Stimulated activated CD8-positive, alpha-beta memory T cell treated with anti-CD3 and anti-CD28 coated beads, Interleukin-12 subunit alpha, Interleukin-12 subunit beta, amount 100 ng/mL, for 24 hours (primary cell): ENCODE data around the gene LAMC2.

Experiments
- DNase-seq: peaks from one replicate; pipeline ENCODE4 v3.0.0-alpha.2; 2020; ENCODE audit errors: extremely low read depth

Gene LAMC2

DNA sequence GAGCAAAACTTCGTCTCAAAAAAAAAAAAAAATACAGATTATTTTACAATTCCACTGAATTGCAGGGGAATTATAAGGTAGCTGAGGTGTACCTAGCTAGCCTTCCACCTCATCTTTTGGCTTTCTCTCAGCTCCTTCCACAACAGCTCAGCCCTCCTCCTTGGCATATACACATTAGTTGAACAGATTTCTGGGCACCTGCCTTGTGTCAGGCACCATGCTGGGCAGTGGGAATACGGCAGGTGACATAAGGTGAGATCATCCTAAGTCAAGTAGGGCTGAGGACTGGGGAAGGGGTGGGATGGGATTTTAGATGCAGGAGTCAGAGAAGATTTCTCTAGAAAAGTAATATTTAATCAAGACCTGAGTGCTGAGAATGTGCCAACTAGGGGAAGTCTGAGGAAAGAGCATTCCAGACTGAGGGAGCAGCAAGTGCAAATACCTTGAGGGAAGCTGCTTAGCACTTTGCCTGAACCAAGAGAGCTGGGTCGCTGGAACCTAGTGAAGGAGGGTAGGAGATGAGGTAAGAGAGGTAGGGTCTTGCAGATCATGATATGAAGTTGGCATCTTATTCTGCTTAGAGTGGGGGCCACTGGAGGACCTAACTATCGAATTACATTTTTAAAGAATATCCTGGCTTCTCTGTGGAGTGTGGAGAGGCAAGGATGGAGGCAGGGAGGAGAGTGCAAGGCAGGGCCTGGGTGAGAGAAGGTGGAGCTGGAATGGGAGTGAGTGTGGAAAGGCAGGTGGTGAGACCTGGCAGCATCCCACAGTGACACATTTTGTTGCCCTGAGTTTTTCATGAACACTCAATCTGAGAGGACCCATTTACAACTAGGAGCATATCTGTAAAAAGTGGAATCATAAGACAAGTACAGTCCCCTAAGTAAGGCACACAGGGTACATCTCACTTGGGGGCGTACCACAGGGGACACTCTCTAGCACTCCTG, 28.2 kb downstream of the LAMC2 start:
- DNase-seq: no peak

DNA sequence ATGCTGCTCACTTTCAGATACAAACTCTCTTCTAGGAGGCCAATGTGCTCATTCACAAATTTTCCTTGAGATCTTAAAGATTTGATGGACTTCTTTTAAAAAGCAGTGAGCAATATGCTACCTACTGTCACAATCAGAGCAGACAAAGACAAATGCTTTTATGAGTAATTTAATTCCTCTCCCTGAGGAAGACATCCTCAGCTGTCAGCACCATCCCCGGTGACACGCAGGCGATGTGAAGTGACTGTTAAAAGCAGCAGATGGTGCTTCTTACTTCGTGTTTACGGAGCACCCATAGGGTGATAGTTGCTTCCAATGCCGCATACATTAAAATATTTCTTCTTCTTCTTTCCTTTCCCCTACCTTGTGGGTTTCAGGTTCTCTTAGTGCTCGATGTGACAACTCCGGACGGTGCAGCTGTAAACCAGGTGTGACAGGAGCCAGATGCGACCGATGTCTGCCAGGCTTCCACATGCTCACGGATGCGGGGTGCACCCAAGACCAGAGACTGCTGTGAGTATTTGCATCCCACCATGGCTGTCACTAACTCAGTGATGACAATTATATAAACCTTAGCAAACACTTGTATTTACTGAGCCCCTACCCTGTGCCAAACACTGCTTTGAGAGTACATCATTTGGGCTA, 29.1 kb downstream of the LAMC2 start:
- DNase-seq: no peak

DNA sequence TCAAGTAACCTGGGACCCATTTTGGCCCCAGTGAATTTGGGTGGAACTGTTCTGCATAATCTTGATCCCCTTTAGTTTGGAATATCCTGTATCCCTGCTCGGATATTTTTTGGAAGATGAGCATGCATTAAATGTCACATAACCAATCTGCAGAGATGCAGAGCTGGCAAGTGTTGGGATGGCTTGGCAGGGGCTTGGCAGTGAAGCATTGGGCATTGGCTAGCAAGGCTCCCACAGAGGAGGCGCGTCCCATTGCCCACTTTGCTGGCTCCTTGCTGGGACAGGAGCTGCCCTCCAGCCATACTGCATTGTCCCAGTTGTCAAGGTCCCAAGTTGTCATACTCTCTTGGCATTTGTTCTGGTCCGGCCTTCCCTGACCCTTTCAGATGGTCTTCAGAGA, 29.9 kb downstream of the LAMC2 start:
- DNase-seq: no peak

DNA sequence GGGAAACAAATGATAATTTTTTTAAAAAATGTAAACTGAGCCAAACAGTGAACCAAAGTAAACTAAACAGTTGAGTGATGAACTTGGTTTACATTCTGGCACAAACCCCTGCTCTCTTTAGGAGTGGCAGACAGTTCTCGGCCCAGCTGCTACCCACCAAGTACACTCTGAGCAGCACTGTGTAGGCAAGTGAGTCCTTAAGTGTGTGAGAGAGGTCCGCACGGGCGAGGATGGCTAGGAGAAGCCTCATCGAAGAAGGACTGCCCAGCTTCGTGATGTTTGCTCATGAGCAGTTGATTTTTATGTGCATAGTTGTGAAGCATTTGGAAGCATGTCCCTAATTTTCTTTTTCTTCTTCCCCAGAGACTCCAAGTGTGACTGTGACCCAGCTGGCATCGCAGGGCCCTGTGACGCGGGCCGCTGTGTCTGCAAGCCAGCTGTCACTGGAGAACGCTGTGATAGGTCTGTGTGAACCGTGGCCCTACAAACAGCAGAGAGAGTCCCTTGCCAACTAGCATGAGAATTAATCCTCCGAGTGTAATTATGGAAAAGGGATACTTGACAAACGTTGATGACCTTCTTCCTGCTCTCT, 32.1 kb downstream of the LAMC2 start:
- no peak for DNase-seq

DNA sequence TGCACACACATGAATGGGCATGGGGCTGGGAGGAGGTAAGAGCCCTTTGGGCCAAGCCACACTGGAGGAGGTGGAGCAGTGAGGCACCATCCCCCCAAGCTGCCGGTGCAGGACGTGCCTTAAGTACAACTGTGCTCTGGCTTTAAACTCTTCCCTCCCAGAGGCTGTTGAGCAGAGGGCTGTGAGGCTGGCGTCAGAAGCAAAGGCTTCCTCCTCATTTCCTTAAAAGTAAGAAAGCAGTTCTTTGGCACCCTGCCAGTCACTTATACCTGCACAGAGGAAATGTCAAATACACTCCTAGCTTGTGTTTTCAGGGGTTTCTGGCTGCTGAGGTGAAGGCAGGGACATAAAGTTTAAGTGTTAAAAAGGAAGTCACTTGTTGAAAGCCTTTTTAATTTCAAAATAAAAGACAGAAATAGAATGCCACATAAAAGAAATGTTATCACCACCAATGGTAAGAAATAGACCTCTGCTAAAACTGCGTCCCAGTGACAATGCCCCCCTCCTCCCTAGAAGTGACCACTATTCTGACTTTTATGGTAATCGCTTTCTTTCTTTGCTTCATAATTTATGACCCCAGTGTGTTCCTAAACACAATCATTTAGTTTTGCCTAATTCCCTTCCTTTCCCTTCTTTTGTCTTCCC, 33.0 kb downstream of the LAMC2 start:
- no peak for DNase-seq

DNA sequence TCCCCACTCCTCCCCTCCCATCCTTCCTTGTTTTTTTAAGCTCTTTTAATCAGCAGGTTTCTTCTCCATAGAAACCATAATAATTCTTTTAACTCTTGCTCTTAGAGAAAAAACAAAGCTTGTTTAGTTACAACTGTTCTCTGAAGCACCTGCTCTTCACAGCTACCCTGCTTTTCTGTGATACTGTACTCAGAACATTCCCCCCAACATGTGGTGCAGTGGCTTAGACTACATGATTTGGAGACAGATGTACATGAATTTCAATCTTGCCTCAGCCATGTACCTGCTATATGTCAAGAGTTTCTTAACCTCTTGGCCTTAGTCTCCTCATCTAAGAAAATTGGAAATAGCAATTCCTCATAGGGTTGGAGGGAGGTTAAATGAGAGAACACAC, 33.5 kb downstream of the LAMC2 start:
- DNase-seq: no peak

DNA sequence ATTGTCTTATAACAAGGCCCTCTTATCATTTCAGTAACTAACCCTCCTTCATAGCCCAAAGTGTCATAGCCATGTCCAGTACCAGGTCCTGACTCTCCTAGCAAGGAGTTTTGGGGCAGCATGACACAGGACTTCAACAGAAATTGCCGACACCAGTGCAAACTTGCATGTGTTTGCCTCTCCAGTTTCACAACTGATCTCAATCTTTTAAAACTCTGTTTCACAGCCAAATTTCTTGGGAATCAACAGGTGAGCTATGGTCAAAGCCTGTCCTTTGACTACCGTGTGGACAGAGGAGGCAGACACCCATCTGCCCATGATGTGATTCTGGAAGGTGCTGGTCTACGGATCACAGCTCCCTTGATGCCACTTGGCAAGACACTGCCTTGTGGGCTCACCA, 36.8 kb downstream of the LAMC2 start:
- no peak for DNase-seq

DNA sequence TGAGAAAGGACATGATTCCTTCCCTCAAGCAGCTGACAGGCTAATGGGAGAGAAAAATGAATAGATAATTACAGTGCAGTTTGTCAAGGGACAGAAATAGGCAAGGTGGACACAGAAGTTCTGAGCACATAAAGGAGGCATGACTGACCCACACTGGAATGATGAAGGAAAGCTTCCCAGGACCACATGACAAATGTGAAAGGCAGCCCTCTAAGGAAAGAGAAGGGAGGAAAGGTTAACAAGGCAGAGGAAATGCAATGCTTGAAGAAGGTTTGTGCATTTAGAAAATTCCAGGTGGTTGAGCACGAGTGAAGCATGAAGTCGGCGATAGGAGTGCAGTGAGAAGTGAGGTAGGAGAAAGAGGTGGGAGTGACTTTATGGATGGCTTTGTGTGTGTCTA, 37.4 kb downstream of the LAMC2 start:
- no peak for DNase-seq

DNA sequence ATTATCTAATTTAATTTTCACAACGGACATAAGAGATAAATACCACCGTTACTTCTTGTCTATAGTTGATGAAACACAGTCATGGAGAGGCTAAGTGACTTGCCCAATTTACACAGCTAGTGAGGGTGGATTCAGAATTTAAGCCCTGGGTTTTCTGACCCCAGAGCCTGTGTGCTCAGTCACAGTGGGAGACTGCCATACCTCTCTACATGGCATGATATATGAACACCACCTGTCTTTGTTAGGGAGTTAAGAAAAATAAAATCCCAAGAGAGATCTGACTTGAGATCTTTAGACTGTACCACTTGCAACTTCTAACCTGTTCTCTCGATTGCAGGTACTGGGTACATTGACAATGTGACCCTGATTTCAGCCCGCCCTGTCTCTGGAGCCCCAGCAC, 40.3 kb downstream of the LAMC2 start:
- DNase-seq: no peak

DNA sequence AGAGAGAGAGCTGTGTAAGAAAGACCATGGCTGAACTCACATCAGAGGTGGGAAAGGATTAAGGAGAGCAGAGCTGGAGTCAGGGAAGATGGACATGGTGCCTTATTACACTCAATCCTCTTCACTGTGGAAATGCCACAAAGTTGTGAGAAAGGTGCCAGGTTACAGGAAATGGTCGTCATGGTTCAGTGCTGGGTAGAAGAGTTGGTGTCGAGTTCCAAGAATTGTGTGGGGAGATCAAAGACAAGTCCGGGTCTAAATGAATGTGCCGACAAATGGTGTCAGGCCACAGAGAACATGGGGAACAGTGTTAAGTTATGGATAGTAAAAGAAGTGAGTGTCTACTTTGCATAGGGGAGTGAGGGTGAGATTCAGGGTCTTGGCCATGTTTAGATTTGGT, 40.9 kb downstream of the LAMC2 start:
- DNase-seq: no peak

DNA sequence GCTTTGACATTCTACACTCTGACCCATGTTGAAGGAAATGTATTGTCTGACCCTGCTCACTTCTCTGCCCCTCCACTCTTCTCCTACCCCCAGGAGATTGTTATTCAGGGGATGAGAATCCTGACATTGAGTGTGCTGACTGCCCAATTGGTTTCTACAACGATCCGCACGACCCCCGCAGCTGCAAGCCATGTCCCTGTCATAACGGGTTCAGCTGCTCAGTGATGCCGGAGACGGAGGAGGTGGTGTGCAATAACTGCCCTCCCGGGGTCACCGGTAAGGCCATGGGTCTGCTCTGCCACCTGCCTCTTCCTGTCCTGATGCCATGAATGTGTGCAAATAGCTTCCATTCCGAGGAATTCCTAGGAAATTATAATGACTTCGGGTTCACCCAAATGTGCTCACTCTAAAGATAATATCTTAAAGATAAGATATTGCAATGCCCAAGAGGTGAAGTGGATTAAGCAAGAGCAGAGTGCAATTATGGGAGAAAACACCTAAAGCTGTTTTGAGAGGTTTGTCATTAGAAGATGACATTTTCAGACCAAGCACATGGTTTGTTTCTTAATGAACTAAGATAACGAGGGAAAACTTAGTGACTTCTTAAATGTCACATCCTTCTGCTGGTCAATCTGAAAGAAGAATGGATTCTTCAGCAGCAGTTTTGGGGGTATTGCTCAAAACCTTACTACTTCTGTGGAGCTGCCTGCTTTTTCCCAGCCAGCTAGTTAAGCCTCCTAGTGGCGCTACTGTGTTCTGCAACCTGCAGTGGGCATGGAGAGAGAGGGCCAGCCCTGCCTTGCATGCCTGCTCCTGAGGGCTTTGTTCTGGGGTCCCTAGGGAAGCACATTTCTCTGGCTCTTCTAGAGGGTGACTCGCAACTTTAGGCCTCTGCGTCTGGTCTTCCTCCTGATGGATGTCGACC, 41.6 kb downstream of the LAMC2 start:
- DNase-seq: no peak

DNA sequence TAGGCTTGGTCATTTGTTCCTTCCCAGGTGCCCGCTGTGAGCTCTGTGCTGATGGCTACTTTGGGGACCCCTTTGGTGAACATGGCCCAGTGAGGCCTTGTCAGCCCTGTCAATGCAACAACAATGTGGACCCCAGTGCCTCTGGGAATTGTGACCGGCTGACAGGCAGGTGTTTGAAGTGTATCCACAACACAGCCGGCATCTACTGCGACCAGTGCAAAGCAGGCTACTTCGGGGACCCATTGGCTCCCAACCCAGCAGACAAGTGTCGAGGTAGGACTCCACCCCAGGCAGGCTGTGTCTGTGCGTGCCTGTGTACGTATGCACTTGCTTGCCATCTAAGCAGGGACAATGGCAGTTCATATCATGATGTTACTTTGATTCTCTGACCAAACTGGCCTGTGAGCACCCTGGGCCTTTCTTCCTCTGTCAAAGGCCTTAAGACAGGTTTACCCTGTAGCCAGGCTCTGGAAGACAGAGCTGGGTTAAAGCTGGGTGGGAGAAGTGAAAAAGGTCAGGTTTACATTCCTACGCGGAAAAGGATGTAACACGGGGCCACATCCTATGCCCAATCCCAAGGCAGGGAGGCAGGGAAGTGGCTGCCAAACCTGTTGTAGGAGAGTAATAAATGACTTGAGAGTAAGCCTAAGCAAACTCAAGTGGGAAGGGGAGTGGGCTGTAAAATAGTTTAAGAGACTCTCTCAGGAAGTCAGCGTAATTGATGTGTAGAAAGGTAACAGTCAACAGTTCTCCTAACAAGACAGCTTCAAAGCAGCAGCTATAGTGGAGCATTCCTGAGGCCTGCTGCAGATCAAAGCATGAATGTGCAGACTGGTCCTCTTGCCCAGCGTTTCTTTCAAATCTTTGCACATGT, 42.5 kb downstream of the LAMC2 start:
- DNase-seq: no peak

DNA sequence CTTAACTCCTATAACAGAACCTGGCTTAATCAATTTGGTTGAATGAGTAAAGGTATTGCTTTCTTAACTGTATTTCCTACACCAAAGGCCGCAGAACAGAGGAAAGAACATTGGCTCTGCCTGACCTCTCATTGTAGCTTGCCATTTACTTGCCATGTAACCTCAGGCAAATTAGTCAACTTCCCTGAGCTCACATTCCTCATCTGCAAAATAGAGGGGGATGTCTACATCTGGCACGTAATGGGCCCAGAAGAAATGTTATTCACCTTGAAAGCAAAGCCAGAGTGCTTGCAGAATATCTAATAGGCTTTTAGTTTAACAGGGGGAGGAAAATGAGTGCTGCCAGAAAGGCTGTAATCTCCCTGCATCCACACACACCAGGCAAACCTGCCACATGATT, 44.3 kb downstream of the LAMC2 start:
- no peak for DNase-seq

DNA sequence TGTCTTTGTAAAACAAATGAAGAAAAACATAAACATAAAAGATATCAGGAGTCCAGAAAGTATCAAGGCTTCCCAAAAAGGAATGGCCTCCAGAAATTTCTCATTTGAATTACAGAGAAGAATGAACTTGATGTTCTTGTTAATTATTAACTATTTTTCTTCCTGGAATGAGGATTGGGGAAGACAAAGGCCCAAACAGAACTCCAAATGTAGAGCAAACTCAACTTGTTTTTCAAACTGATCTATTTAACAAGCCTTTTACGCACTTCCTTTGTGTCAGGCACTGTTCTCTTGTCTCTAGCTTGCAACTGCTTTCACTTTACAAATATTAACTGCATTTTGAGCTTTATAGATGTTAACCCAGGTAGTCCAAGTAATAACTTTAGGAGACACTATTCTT, 45.5 kb downstream of the LAMC2 start:
- no peak for DNase-seq

DNA sequence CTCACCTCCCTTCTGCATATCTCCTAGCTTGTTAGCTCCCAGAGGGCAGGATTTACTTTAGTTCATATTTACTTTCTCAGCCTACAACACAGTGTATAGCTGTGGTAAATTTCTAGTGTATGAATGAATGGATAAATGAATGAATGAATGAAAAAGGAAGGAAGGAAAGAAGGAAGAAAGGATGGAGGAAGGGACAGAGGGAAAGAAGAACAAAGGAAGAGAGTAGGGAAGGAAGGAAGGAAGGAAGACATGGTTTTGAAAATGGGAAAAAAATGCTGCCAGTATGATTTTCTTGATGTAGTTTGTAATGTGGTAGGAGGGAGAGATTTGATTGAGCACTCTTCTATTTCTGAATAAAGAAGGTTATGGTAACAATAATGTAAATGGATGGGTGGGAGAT, 47.0 kb downstream of the LAMC2 start:
- DNase-seq: no peak

DNA sequence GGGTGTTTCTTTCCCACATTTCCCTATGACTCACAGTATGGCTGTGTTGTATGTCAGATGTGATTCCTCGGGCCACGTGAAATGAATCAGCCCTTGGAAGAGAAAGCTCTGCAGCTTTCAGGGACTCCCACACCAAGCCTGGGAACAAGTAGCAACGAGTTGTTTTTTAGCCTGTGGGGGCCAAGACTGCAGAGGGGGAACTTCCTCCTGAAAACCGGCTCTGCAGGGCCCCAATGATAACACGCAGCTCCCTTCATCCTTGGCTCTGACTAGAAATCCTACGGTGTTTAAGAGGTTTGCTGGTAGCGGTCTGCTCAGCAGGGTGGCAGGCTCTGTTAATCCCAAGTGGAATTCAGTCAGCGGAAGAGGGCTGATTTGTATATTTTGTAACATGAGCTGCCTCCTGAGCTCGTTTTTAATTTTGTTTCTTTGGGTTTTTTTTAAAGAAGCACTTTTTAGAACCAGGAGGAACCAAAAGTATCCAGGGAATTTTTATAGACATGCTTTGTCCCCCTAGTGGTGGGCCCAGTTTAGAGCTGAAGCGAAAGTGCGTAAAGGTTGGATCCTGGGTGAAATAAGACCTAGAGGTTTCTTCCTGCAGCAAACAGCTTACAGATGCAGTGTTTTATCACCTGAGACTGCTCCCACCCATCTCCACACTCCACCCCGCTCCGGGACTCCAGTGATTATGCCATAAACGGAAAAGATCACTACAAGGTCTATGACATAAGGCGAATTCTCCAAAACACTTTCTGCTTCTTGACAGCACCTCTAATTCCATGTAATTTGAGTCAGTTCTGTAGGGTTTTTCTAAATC, 48.8 kb downstream of the LAMC2 start:
- no peak for DNase-seq

DNA sequence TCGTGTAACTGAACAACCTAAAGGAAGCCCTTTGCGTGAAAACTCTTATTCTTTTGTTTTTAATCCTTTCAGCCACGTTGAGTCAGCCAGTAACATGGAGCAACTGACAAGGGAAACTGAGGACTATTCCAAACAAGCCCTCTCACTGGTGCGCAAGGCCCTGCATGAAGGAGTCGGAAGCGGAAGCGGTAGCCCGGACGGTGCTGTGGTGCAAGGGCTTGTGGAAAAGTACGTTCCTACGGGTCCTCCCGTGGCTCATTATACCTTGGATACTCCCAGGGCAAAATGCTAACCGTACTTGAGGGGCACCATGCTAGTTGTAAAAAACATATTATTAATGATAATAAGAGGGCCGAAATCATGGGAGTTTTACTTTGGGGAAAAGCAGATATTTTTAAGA, 49.4 kb downstream of the LAMC2 start:
- DNase-seq: no peak

DNA sequence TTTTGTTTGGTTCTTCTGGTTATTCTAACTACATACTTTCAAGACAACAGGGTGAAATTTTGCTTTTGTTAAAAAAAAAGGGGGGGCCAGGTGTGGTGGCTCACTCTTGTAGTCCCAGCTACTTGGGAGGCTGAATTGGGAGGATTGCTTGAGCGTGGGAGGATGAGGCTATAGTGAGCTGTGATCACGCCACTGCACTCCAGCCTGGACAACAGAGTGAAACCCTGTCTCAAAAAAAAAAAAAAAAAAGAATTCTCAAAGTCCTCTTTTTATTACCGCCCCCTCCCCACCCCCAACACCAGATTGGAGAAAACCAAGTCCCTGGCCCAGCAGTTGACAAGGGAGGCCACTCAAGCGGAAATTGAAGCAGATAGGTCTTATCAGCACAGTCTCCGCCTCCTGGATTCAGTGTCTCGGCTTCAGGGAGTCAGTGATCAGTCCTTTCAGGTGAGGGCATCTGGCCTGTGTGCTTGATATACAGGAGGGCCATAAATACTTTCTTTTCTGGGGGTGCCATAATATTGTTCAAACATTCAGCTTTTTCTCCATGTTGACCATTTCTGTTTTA, 50.2 kb downstream of the LAMC2 start:
- no peak for DNase-seq

DNA sequence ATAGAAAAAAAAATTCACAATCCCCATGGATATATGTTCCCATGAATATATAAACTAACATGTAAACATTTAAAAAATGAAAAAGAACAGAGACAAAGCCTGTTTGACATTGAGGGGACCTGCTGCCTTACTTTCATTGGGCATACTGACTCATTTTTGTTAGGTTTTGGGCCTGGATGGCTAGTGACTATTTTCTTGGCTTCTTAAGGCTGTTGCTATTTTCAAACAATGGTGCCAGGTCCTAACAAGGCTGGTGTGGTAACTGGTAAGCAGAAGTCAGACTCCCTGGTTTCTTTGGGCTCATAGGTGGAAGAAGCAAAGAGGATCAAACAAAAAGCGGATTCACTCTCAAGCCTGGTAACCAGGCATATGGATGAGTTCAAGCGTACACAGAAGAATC, 51.0 kb downstream of the LAMC2 start:
- DNase-seq: no peak
